Activated T-cell treated with anti-CD3 and anti-CD28 coated beads for 4 hours (primary cell): ENCODE results near the gene LDB3.

ENCODE experiments used
- DNase-seq: peaks from one replicate; pipeline ENCODE4 v3.0.0-alpha.2; 2020

LDB3 gene

DNA sequence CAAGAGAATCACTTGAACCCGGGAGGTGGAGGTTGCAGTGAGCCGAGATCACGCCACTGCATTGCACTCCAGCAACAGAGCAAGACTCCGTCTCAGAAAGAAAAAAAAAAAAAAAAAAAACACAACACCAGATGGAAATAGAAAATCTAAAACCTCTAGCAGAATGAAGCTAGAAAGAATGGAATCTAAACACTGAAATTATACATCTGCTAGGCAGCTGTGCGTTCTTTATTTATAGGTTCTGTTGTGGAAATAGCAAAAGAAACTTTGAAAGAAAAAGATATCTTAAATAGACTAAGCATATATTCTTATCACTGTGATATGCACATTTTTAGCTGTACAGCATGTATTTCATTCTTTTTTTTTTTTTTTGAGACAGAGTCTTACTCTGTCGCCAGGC lies 105.2 kb downstream of the LDB3 start:
- DNase-seq = no peak

DNA sequence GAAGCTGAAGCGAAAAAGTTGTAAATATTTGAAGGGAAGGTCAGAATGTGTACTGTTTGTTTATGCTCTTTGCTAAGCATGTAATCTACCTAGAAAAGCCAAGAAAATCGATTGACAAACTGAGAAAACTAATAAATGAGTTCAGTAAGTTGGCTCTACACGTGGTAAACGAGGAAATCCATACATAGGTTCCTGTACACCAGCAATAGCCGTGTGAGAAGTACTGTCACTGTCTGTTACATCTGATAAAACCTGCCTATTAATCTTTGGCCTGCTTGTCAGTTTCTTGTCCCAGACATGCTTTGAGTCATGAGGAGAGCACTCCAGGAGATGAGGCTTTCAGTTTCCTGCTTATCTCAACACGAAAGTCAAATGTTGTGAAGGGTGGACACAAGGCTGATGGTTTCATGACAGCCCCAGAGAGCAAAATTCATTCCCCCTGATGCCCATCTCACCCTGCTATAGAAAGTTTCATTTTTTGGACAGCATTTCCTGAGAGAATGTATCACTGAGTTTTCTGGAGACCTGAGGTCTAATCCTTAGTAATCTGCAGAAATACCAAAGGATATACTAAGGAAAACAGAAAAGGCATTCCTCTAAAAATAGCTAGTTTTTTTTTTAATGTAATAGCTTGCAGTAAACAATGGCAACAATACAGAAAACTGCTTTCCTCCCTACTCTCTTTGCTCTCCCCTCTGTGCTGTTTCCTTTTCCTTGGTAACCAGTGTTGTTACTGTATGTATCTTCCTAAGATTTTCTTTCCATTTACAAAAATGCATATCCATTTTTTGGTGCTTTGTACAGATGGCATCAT lies 107.0 kb downstream of the LDB3 start:
- DNase-seq = no peak

DNA sequence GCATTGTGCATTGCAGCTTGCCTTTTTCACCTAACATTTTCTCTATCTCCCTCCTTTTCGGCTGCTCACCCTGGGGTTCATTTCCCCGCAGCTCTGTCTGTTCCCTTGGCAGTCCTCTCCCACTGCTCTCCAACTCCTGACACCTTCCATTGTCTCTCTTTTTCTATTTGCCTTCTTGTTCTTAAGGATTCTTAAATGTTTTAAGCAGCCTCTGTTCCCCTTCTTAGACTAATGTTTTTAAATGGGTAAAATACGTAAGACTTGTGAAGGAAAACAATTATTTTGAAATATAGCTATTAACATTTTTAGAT lies 107.5 kb downstream of the LDB3 start:
- DNase-seq = no peak

GRCh38 chr10:86779220-86780017 lies 111.1 kb downstream of the LDB3 start:
- DNase-seq = no peak

DNA sequence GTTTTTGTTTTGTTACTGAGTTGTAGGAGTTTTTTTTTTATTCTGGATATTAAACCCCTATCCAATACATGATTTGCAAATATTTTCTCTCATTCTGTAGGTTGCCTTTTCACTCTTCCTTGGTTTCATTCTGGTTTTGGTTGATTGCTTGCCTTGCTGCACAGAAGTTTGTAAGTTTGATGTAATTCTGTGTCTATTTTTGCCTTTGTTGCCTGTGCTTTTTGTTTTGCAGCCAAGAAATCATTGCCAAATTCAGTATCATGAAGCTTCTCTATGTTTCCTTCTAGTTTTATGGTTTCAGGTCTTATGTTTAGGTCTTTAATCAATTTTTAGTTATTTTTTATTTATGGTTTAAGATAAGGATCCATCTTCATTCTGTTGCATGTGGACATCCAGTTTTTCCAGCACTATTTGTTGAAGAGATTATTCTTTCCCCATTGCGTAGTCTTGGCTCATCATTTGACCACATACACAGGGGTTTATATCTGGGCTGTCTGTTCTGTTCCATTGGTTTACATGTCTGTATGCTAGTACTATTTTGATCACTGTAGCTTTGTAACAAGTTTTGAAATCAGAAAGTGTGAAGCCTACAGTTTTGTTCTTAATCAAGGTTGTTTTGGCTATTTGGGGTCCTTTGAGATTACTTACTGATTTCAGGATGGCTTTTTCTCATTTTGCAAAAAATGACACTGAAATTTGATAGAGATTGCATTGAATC lies 114.5 kb downstream of the LDB3 start:
- no peak for DNase-seq

DNA sequence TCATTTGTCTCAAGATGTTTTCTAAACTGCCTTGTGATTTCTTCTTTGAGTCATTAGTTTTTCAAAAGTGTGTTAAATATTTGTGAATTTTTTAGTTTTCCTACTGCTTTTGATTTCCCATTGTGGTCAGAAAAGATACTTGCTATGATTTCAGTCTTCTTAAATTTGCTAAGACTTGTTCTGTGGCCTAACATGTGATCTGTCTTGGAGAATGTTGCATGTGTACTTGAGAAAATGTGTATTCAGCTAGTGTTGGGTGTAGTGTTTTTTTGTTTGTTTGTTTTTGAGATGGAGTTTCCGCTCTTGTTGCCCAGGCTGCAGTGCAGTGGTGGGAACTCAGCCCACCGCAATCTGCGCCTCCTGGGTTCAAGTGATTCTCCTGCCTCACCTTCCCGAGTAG lies 116.7 kb downstream of the LDB3 start:
- no peak for DNase-seq
